GM19351 (cell line): ENCODE measurements around the gene PSMA6.
"Not testable (repeated sequence)": the region's sequence is repeated elsewhere in the genome, so short reads cannot be mapped to it uniquely, and the experiment has no call there.

Experiments used
- ATAC-seq: cut with Tn5 transposase; IDR thresholded peaks from one replicate; pipeline ENCODE4 v1.9.1; 2021; ENCODE audit warnings: mild to moderate bottlenecking, moderate library complexity; ENCODE audit not compliant: unreplicated experiment

PSMA6 gene

DNA sequence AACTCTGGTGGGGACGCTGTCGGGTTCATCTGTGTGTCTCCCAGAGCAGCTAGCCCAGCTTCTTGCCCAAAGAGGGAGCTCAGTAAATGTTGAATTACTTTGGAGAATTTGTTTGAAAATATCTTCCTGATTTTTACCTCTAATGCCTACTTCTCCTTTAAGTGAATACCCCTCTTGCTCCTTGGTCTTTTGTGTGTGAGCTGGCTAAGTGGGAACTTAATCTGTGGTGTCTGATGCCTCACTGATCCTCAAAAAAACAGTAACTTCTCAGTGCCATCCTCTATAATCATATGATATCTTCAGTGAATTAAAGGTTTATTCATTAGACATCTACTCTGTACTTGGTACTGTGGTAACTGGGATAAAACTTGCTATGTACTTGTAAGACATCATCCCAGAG, 7.7 kb upstream of the PSMA6 start:
- no peak for ATAC-seq

DNA sequence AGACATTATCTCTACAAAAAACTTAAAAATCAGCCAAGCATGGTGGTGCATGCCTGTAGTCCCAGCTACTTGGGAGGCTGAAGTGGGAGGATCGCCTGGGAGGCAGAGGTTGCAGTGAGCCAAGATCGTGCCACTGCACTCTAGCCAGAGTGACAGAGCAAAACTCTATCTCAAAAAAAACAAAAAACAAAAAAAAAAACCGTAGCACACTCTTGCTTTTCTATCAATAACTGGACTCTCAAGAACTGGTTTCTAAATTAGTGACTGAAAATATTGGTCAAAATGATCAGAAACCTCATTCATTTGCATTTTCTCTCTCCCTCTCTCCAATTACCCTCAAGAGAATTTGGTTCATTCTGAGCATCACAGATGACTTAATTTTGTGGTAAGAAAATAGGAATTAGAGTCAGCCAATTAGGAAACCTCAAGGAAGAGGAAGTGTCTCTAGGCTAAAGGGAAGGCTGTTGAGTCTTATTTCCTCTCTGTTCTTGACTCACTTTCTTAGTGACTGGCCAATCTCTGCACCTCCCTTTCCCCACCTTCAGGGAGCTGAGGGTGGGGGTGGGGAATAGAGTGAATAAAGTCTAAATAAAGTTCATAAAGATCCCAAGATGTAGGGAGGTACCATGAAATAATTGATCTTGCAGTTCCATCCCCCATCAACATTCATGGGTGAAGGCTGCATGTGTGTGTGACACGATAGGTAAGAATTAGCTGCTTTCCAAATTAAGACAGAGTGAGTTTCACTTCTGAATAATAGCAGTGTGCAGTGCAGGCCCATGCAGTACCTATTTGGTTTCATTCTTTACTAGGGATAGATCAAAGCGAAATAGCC, 6.8 kb upstream of the PSMA6 start:
- peak; percentile 70 for ATAC-seq

DNA sequence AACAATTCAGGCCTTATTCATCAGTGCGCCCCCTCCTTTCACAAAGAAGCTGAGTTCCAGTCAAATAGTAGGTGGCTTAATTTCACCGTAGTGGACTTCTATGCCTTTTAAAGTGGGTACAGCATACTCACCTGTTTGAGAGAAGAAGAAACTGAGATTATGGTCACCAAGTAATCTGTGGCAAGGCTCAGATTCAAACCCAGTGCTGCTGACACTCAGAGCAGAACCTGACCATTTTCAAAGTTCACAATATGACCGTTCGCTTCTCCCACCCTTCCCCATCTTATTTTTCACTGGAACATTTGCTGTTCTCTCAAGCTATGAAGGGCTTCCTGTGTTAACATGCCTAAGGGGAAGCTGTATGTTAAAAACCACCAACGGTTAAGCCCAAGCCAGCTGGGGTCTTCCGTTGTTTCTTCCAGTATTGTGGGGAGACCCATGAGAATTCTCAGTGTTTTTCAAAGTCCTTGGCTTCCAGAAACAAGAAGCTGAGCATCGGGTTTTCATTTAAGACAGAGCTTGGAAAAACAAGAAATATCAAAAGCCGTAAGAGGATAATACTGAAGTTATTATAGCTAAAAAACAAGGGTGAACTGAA, 6.1 kb upstream of the PSMA6 start:
- ATAC-seq: peak; percentile 18

DNA sequence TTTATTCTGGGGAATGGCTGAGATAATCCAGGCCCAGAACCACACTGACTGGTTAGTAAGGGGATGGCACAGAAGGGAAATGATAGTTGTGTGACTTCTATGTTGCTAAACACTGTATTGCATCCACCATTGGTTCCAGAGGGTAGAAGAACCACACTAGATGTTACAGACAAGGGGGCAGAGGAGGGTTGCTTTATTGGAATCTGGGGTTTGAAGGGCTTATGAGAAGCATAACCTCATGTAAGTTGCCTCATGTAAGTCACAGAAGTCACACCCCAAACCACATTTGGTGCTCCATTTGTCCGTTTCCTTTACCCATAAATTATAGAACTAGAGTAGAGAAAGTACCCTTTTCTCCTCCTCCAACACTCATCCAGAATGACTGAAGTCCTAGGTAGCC, 5.5 kb upstream of the PSMA6 start:
- no peak for ATAC-seq

DNA sequence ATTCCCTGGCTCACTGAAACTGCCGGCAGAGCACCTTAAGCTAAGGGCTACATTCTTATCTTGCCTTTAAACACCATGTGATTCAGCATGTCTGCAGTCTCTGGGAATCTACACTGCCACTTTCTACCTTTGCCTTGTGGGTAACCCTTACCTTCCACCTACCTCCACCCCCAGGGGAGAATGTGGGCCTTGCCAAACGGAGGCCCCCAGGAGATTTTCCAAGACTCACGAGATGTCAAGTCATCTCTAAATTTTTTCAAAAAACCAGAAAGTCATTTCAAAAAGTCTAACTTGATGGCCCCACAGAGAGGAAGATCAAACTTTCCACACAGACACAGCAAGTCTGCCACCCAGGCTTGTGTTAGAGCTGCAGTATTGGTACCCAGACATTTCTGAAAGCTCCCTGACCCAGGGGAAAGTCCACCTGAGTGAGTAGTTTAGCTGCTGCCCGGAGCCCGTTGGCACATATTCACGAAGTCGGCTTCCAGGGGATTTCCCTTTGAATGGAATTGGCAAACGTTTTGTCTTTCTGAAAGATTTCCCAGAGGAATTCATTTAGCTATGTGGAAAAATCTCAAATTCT, 4.7 kb upstream of the PSMA6 start:
- ATAC-seq: no peak

DNA sequence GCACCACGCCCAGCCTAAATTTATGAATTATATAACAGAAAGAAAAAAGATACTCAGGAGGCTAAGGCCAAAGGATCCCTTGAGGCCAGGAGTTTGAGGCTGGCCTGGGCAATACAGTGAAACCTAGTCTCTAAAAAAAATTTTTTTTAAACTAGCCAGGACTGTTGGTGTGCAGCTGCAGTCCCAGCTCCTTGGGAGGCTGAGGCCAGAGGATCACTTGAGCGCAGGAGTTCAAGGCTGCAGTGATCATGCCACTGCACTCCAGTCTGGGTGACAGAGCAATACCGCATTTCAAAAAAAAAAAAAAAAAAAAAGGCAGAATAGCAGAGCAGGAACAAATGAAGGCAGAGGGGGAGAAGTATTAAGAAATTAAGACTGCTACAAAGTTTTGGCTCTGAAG, 2.6 kb upstream of the PSMA6 start:
- ATAC-seq: no peak

DNA sequence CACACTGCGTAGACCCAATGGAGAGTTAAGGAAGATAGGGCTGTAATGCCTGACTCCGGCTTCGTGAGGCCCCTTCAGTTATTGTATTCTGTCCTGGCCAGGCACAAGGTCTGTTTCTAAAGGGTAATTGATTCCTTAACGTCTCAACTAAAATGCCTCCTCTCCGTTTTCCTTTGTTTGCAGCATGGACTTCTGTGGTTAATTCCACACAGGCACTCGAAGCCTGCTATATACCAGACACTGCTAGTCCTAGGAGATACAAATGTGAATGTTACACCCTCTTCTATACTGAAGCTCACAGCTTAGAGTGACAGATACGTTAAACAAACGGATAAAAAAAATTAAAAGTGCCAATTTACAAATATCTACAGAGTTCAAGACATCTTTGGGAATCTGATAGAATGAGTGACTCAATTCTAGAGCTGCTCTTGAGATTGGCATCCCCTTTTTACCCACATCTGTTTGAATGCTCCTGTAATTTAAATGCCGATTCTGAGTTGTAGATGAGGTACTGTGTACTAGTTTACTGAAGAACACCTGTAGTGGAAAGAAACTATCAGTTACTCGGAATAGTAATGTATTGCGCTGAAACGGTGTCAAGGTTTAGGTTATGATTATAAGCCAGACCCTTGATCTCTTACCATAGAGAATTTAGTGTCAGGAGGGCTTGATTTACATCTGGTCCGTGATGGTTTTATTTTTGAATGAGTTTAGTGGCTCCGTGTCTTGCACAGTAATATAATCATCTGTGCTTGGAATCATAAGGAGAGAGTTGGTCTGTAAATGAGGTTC, 784 bp downstream of the PSMA6 start:
- ATAC-seq: peak; percentile 9

DNA sequence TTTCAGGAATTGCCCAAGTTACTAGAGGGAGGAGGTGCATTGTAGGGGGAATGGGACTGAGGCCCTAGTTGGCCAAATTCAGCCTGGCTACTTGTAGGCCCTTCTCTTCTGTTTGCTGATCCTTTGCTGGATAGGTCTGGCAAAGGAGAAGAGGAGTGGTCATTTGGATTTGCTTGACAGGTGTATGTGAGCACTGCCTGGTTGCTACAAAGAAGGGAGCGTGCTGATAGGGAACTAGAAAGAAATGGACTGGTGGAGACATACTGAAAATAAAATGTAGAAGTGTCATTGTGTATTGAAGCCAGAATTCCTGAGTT, 3.6 kb downstream of the PSMA6 start:
- no peak for ATAC-seq

DNA sequence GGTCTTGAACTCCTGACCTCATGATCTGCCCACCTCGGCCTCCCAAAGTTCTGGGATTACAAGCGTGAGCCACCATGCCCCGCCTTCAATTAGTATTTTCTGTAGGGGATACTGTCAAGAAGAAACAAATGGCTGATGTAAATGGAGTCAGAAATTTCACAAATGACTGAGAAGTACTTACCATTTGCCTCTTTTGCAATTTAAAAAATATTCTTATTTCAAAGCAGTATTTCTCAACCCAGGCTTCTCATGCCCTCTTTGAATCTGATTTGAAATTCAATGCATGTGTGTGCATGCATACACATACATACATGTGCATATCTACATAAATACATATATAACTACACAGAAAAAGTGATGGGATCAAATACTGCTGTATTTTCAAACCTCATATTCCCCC, 4.4 kb downstream of the PSMA6 start:
- ATAC-seq: no peak

DNA sequence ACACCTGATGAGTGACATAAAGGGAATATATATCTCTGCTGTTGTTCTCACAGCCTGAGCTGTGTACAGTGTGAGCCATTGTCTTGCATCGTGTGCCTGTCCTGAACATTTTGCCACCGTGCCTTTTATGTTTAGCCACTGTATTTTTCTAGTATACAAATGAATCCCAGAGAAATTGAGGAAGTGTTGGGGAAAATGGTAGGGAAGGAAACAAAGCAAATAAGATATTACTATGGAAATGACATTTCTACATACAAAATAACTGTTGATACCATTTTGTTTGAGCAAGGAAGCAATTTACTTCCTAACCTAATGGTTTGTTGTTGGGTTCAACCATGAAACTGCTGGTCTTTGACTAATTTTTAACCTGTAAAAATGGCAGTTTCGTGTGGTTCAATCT, 5.5 kb downstream of the PSMA6 start:
- ATAC-seq: no peak

DNA sequence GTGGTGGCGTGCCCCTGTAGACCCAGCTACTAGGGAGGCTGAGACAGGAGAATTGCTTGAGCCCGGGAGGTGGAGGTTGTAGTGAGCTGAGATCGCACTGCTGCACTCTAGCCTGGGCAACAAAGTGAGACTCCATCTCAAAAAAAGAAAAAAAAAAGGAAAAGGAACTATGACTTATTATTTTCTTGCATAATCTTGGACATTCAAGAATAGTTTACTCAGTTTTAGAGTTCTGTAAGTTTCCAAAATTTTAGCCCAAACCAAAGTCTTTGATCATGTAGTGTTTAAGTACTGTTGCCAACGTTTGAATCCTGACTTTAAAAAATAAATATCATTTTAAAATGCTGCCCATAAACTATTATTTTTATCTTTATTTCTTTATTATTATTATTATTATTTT, 6.2 kb downstream of the PSMA6 start:
- no peak for ATAC-seq

DNA sequence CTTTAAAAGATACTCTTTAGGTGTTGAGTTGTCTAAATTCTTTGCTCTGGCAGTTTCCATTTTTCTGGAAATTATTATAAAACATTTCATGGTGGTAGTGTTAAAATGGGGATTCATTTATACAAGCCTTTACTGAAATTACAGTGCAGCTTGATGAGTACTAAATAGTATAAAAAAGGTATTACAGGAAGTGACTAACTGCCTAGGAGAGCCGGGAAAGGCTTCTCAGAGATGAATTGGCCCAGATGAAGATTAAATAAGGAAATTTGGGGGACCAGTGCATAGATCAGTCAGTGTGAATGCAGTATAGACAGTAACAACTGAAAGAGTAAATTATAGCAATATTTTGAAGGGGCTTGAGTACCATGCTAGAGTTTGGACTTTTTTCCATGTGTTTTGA, 7.5 kb downstream of the PSMA6 start:
- ATAC-seq: no peak

DNA sequence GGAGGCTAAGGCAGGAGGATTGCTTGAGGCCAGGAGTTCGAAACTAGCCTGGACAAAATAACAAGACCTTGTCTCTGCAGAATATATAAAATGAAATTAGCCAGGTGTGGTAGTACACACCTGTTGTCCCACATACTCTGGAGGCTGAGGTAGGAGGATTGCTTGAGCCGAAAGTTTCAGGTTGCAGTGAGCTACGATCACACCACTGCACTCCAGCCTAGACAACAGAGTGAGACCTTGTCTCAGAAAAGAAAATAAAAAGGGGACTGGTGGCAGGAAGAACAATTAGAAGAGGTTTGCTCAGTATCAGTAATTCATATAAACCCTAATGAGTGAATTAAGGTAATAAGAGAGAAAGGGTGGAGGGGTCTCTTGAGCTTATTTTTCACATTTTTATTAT, 8.0 kb downstream of the PSMA6 start:
- ATAC-seq: no peak

DNA sequence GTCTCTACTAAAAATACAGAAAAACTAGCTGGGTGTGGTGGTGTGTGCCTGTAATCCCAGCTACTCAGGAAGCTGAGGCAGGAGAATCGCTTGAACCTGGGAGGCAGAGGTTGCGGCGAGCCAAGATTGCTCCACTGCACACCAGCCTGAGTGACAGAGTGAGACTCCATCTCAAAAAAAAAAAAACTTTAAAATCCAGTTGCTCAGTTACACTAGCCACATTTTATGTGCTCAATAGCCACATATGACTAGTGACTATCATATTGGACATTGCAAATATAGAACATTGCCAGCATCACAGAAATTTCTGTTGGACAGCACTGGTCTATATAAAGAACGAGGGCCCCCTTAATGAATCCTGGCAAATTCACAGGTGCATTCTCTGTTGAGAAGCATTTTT, 9.2 kb downstream of the PSMA6 start:
- ATAC-seq: not testable (repeated sequence)

DNA sequence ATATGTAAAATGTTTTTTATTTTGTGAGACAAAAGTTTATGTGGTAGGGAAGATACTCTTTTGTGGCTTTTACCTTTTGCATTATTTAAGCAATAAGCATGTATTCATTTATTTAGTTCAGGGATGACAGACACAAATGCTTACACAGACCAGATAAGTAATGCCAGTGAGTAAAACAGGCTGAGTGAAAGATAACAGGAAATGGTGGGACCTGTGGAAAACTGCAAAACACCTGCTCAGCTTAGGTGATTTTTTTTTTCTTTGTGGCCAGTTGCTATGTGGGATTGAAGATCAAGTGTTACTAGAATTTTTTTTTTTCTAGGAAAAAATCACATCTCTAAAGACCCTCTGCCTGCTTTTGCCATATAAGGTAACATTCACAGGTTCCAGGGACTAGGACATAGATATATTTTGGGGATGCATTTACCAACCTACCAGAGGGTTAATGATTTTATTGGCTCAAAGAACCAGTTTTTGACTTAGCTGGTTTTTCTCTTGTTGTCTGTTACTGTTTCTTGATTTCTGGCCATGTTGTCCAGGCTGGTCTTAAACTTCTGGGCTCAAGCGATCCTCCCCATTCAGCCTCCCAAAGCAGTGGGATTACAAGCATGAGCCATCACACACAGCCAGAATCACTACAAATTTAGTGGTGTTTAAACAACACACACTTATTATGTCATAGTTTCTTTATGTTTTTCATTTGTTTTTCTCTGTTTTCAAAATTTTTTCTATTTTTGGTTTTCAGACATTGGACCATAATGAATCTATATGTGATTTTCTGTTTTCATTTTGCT, 9.8 kb downstream of the PSMA6 start:
- ATAC-seq: no peak

DNA sequence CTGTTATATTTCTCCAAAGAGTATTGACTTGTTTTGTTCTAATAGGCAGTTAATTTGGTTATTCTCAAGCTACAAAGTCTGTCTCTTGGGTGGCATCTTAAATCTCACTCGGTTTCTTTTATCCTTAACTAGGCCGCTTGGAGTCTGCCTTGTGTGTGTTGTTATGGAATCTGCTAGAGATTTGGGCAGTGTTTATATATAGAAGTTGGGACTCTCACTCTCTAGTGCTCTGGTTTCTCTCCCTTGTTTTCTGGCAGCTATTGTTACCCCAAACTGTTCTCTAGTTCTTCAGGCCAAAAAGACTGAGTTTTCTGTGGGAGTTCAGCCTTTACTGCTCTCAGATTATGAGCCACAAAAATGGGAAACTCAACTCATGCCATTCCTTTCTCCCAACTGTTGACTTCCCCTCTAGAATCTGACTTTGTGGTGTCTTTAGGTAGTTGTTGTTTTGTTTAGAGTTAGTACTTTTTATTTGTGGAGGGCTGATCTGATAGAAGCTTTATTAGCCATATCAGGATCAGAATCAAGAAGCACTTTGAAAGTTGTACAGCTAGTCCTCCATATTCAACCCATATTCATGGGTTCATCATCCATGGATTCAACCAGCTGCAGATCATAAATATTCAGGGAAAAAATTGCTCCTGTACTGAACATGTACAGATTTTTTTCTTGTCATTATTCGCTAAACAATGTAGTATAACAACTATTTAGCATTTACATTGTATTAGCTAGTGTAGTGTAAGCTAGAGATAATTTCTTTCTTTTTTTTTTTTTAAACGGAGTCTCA, 11.2 kb downstream of the PSMA6 start:
- no peak for ATAC-seq

DNA sequence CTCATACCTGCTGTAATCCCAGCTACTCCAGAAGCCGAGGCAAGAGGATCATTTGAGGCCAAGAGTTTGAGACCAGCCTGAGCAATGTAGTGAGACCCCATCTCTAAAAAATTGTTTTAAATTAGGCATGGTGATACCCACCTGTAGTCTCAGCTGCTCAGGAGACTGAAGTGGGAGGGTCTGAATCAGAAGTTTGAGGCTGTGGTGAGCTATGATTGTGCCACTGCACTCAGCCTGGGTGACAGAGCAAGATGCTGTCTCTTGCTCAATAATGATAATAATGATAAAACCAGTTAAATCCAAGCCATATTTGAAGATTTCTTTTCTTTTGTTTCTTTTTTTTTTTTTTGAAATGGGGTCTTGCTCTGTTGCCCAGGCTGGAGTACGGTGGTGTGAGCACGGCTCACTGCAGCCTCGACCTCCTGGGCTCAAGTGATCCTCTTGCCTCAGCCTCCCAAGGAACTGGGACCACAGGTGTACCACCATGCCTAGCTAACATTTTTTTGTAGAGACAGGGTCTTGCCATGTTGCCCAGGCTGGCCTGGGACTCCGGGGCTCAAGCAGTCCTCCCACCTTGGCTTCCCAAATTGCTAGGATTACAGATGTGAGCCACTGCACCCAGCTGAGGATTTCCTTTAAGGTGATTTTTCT, 12.8 kb downstream of the PSMA6 start:
- ATAC-seq: no peak

DNA sequence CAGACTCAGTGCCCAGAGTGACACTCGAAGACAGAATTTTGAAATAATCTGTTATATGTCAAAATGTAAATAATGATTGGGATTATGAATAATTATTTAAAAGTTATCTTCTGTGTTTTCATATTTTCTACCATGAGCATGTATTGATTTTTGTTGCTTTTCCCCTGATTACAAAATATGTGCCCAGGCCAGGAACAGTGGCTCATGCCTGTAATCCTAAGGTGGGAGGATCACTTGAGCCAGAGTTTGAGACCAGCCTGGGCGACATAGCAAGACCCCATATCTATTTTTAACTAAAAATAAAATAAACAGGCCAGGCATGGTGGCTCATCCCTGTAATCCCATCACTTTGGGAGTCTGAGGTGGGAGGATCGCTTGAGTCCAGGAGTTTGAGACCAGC, 13.5 kb downstream of the PSMA6 start:
- no peak for ATAC-seq

DNA sequence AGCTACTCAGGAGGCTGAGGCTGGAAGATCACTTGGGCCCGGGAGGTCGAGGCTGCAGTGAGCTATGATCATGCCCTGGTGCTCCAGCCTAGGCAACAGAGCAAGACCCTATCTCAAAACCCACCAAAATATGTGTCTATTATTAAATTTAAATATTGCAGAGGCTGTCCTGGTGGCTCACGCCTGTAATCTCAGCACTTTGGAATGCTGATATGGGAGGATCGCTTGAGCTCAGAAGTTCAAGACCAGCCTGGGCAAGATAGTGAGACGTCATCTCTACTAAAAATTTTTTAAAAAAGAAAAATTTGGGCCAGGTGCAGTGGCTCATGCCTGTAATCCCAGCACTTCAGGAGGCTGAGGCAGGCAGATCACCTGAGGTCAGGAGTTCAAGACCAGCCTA, 13.9 kb downstream of the PSMA6 start:
- ATAC-seq: no peak

DNA sequence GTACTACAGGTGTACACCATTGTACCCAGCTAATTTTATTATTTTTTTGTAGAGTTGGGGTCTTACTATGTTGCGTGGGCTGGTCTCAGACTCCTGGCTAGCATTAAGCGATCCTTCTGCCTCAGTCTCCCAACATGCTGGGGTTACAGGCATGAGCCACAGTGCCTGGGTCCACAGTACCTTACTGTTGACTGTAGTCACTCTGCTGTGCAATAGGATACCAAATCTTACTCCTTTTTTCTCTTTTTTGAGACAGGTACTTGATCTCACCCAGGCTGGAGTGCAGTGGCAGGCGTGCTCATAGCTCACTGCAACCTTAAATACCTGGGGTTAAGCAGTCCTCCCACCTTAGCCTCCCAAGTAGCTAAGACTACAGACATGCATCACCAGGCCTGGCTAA, 25.6 kb downstream of the PSMA6 start:
- no peak for ATAC-seq
